ENCODE data around the gene PLCL2.
A peak's percentile ranks its signal among the peaks of the same experiment; 100 is the strongest.

Gene PLCL2

DNA sequence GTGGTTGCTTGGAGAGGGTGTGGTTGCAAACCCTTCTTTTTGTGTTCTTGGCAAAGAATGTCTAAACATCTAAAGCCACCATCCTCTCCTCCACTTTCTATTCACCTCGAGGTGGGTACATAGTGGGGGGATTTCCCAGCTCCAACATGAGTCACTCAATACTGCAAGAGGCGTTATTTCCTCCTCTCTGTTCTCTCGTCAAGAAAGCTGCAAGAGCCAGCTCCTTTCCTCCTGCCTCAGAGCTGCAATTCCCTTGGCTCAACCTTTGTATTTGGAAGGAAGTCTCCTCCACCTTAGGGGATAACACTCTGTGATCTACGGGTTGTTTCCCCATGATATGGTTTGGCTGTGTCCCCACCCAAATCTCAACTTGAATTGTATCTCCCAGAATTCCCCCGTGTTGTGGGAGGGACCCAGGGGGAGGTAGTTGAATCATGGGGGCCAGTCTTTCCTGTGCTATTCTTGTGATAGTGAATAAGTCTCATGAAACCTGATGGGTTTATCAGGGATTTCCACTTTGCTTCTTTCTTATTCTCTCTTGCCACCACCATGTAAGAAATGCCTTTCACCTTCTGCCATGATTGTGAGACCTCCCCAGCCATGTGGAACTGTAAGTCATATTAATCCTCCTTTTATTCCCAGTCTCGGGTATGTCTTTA lies 138.4 kb downstream of the PLCL2 start:
- peak; percentile 59 for DNase-seq

GRCh38 chr3:17025594-17026139 lies 140.9 kb downstream of the PLCL2 start:
- DNase-seq: peak; percentile 59

GRCh38 chr3:17027318-17027717 lies 142.6 kb downstream of the PLCL2 start:
- no peak for DNase-seq

GRCh38 chr3:17028363-17028762 lies 143.6 kb downstream of the PLCL2 start:
- no peak for DNase-seq

GRCh38 chr3:17030438-17030837 lies 145.7 kb downstream of the PLCL2 start:
- DNase-seq: no peak

GRCh38 chr3:17030956-17031652 lies 146.3 kb downstream of the PLCL2 start:
- DNase-seq: no peak

DNA sequence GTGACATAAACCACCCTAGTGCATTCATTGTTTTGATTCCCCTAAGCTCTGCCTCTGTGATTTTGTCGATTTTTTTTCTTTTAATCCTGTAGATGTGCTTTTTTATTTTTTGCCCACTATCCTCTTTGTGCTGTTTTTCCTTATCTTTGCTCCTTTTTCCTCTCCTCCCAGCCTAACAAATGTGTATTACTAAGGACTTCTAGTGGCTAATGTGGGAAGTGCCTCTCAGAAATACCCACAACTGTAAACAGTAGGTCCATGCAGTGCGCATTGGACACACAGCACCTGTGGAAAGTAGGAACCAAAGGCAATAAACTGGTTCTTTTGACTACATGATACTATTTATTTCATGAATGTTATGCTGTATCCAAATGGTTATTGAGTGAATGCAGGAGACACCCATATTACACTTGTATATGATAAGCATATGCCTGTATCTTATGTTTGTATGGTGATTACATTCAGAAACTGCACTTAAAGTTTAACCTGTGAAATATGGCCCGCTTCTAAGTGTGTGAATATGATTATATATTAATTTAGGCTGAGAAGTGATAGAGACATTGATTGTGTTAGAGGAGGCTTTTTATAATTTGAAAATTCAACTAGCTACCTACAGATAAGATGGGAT lies 147.8 kb downstream of the PLCL2 start:
- no peak for DNase-seq

DNA sequence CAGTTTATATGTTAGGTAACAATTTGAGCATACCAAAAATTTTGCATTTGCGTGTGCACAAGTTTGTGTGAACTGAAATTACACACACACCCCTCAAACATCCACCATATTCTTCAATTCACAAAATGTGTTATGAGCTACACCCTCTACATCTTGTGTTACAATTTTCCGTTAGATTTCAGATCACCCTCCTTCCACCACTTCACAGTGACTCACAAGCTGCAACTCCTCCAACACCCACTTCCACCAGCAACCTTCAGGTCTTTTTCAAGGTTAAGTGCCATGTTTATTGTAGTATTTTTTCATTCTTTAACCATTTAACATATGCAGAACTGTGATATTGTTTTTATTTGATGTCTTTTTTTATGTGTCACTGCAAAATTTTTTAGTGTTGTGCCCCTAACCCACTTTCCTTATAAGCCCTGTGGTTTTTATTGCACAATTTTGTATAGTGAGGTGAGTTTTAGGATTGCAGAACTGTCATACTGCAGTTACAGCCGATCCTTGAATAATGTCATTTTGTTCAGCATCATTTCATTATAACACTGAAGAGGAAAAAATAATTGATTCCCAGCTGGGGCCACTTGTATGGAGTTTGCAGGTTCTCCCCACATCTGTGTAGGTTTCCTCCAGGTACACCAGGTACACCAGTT lies 148.9 kb downstream of the PLCL2 start:
- no peak for DNase-seq

GRCh38 chr3:17035033-17035432 lies 150.3 kb downstream of the PLCL2 start:
- no peak for DNase-seq

GRCh38 chr3:17035966-17036365 lies 151.2 kb downstream of the PLCL2 start:
- DNase-seq: no peak

GRCh38 chr3:17038141-17038540 lies 153.4 kb downstream of the PLCL2 start:
- no peak for DNase-seq

GRCh38 chr3:17038900-17039553 lies 154.3 kb downstream of the PLCL2 start:
- no peak for DNase-seq

DNA sequence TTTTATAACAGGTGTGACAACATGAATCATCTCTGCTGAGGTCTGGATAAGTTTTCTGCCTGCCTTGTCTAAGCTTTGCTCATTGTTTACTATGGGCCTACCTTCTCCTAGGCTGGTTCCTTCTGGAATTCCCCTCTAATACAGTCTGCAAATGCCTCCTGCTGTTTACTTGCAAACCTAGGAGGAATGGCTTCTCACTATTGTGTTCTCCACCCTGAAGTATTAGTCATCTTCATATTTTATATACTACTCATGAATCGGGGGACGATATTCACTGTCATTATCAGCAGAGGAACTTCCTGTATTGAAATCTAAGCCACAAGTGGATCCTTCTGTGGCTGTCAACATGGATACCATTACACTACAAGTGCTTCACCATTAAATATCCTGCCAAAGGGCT lies 154.8 kb downstream of the PLCL2 start:
- DNase-seq: no peak

- DNase-seq: no peak
Observed at GRCh38 chr3:17040322-17040989, 155.7 kb downstream of the PLCL2 start.

GRCh38 chr3:17040990-17041377 lies 156.2 kb downstream of the PLCL2 start:
- DNase-seq: no peak

DNA sequence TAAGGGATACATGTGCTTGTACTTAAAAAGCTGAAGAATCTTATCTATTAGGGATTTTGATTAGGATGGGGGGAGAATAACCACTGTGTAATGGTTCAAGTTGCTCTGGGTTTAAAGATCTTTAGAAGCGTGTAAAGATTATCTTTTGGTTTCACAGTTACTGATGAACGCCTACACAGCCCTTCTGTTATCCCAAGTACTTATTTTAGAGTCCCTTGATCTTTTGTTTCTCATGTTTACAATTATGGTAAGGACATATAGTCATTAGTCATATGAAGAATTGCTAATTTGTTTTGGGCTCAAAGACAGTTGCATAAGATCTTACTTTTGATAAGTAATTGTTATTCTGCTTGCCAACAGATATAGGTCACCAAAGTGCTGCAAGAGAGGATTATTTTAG lies 160.1 kb downstream of the PLCL2 start:
- no peak for DNase-seq

DNA sequence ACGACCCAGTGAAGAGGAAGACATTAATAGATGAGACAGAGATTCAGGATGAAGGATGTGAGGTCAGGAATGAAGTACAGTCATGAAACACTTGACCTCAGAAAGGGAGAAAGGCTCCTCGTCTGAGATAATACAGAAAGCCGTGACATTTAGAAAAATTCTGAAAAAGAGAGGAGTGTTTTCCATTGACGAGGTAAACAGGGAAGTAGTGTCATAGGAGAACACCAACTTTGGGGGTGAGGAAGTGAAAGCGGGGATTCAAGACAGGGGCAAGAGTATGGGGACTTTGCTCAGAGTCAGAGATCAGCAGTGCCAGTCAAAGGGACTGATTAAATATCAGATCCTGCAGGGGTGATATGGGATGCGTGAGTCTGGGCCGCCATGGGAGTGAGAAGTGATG lies 160.9 kb downstream of the PLCL2 start:
- no peak for DNase-seq

DNA sequence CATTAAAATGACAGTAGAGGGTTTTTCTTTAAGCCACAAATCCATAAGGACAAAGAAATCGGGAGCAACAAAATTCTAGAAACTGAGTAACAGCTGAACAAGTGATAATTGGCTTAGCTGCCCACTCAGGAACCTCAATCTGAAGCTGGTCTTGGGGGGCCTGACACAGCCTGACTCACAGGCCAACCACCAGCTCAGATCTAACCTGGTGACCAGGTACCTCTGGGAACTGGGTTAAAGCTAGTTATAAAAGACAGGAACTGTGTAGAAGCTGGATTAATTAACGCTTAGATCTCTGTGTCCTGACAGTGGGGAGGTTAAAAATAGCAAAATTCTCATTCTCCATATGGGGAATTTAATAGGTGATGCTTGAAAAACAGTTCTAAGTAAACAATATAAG lies 161.9 kb downstream of the PLCL2 start:
- DNase-seq: no peak

GRCh38 chr3:17047162-17047561 lies 162.4 kb downstream of the PLCL2 start:
- no peak for DNase-seq

DNA sequence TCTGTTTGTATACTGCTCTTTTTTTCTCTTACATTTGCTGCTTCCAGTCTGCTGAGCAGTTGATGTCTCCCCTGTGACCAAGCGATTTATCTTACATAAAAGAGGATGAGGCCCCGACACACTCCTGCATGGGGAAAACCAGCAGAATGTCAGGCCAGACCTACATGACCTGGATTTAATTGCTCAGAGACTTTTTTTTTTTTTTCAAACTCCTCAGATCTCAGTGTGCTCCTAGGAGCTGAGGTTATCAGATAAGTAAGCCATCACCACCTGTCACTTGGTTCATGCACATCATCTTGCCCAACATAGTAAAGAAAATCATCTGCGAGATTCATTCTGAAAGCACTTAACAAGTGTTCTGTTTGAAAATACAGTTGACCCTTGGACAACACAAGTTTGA lies 163.1 kb downstream of the PLCL2 start:
- DNase-seq: no peak

GRCh38 chr3:17050071-17050470 lies 165.3 kb downstream of the PLCL2 start:
- DNase-seq: no peak

DNA sequence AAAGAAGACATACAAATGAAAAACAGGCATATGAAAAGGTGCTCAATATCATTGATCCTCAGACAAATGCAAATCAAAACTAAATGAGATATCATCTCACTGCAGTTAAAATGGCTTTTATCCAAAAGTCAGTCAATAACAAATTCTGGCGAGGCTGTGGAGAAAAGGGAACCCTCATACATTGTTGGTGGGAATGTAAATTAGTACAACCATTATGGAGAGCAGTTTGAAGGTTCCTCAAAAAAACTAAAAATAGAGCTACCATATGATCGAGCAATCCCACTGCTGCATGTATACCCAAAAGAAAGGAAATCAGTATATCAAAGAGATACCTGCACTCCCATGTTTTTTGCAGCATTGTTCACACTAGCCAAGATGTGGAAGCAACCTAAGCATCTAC lies 165.8 kb downstream of the PLCL2 start:
- no peak for DNase-seq

Data from stimulated activated CD8-positive, alpha-beta memory T cell treated with anti-CD3 and anti-CD28 coated beads, Interleukin-4, amount 100 ng/mL, for 48 hours (primary cell).